Stimulated activated CD8-positive, alpha-beta memory T cell treated with anti-CD3 and anti-CD28 coated beads, Interleukin-15, amount 100 ng/mL, for 24 hours (primary cell): ENCODE data around the gene KIF26B.

Source experiments
- DNase-seq: peaks from one replicate; pipeline ENCODE4 v3.0.0-alpha.2; 2020; ENCODE audit warnings: low read depth

KIF26B gene

GRCh38 chr1:245209658-245210435, 55.1 kb downstream of the KIF26B start:
- DNase-seq = no peak

GRCh38 chr1:245211035-245211749, 56.4 kb downstream of the KIF26B start:
- DNase-seq = no peak

GRCh38 chr1:245211761-245212160, 57.0 kb downstream of the KIF26B start:
- DNase-seq = no peak

- DNase-seq = no peak
Measured at GRCh38 chr1:245212221-245212710, 57.5 kb downstream of the KIF26B start.

- DNase-seq = no peak
Measured at GRCh38 chr1:245213066-245213831, 58.5 kb downstream of the KIF26B start.

GRCh38 chr1:245215071-245215470, 60.3 kb downstream of the KIF26B start:
- no peak for DNase-seq

GRCh38 chr1:245216366-245217115, 61.8 kb downstream of the KIF26B start:
- no peak for DNase-seq

- no peak for DNase-seq
Measured at GRCh38 chr1:245217853-245218608, 63.2 kb downstream of the KIF26B start.

- DNase-seq = no peak
Measured at GRCh38 chr1:245220381-245220985, 65.7 kb downstream of the KIF26B start.

- no peak for DNase-seq
Measured at GRCh38 chr1:245221805-245222204, 67.0 kb downstream of the KIF26B start.

- no peak for DNase-seq
Measured at GRCh38 chr1:245222931-245223595, 68.3 kb downstream of the KIF26B start.

GRCh38 chr1:245225322-245226202, 70.8 kb downstream of the KIF26B start:
- DNase-seq = no peak

- DNase-seq = no peak
Measured at GRCh38 chr1:245226203-245226499, 71.4 kb downstream of the KIF26B start.

- no peak for DNase-seq
Measured at GRCh38 chr1:245229051-245229450, 74.3 kb downstream of the KIF26B start.

- DNase-seq = no peak
Measured at GRCh38 chr1:245232931-245233330, 78.1 kb downstream of the KIF26B start.

GRCh38 chr1:245234217-245235081, 79.7 kb downstream of the KIF26B start:
- DNase-seq = no peak

GRCh38 chr1:245235156-245235555, 80.4 kb downstream of the KIF26B start:
- DNase-seq = no peak

GRCh38 chr1:245240648-245241165, 85.9 kb downstream of the KIF26B start:
- DNase-seq = no peak
